ENCODE measurements around the gene CYB561D2. TPM values are rescaled to one million over a fixed set of nuclear protein-coding genes. Genes with fewer than 3 reads are reported as not detected.

The CYB561D2 gene
- total RNA-seq, 1 experiment from 2014 or later, result 27.5 TPM

DNA sequence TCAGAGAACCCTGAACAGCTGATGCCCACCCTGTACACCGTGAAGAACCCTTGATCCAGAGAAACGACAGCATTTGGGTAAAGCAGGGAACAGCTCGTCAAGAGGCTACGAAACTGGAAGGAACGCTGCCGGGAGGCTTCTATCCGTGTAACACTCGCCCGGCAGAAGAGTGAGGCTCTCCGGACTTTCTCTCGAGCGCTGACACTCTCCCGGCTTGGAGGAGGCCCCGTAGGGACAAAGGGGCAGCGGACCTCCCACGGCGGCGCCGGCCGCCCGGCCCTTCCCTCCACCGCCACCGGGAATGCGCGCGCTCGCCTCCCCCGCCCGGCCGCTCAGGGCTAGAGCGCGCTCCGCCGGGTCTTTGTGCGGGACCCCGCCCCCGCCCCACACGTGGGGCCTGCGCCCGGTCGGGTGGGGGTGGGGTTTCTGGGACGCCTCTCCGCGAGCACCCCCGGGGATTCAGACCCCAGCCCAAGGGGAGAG lies 29.8 kb upstream of the CYB561D2 start:
- ChIA-PET CTCF (interaction anchor here (0.6 kb wide), 4 partner anchors 27 to 1617 kb away, joined by 3 to 9 read pairs (median 3); no protein-coding TSS in a partner anchor), POLR2A (no interaction called here)
- H3K36me3 ChIP-seq (ENCODE audit: control insufficient read depth, insufficient read depth, low read length), result no peaks in the 10 kb centered on the region; the same call in 1 of the 2 replicates
- no peaks in the 10 kb centered on the region for H3K27me3 ChIP-seq (ENCODE audit: control insufficient read depth, insufficient read depth, low read length)
- intact Hi-C loops (cut with micrococcal nuclease; ENCODE audit: unreplicated experiment), result no loop called here
- DNase-seq (ENCODE audit: low read depth, low spot score) (no peak), ATAC-seq (peak; percentile 66)
- peak overlapping the region; percentile 82 to 93 for H3K4me3 ChIP-seq (ENCODE audit: low read depth in 2 of 2, low read length in 2 of 2)
- peak overlapping the region; percentile 92 for H3K27ac ChIP-seq (ENCODE audit: low read length)
- peaks cover 23% of the 10 kb centered on the region for H3K4me1 ChIP-seq (ENCODE audit: control insufficient read depth, insufficient read depth, low read length)
- no TSS peak for BruUV-seq (replicated peaks)
- in situ Hi-C loops (cut with HindIII; ENCODE audit: low pct_unique_long_range_greater_than_20kb, low sequenced_read_pairs), result no loop called here
- TF ChIP-seq SIN3A (IDR thresholded peaks at IDR 0.05; ENCODE audit: borderline replicate concordance, insufficient read depth, low read depth, low read length) (no peak), REST (IDR thresholded peaks at IDR 0.05; ENCODE audit: insufficient read depth in 1 of 2, low read depth in 2 of 2, low read length in 1 of 2) (no peak), POLR2AphosphoS5 (IDR thresholded peaks at IDR 0.05; ENCODE audit: low read depth, low read length) (no peak), TCF7L2 (IDR thresholded peaks at IDR 0.05; ENCODE audit: low read depth, low read length) (no peak)
- TF ChIP-seq, protein P1, sequence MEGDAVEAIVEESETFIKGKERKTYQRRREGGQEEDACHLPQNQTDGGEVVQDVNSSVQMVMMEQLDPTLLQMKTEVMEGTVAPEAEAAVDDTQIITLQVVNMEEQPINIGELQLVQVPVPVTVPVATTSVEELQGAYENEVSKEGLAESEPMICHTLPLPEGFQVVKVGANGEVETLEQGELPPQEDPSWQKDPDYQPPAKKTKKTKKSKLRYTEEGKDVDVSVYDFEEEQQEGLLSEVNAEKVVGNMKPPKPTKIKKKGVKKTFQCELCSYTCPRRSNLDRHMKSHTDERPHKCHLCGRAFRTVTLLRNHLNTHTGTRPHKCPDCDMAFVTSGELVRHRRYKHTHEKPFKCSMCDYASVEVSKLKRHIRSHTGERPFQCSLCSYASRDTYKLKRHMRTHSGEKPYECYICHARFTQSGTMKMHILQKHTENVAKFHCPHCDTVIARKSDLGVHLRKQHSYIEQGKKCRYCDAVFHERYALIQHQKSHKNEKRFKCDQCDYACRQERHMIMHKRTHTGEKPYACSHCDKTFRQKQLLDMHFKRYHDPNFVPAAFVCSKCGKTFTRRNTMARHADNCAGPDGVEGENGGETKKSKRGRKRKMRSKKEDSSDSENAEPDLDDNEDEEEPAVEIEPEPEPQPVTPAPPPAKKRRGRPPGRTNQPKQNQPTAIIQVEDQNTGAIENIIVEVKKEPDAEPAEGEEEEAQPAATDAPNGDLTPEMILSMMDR (IDR thresholded peaks at IDR 0.05), result no peak
- no peaks in the 10 kb centered on the region for H3K9me3 ChIP-seq (ENCODE audit: control insufficient read depth, insufficient read depth, low read depth, low read length)

GRCh38 chr3:50321336-50322114 lies 29.1 kb upstream of the CYB561D2 start:
- H3K27me3 ChIP-seq (ENCODE audit: control insufficient read depth, insufficient read depth, low read length), result no peaks in the 10 kb centered on the region
- intact Hi-C loops (cut with micrococcal nuclease; ENCODE audit: unreplicated experiment), result no loop called here
- ChIA-PET POLR2A (no interaction called here), CTCF (interaction anchor here (0.6 kb wide), 4 partner anchors 28 to 1617 kb away, joined by 3 to 9 read pairs (median 3); no protein-coding TSS in a partner anchor)
- peak overlapping the region; percentile 82 to 93 for H3K4me3 ChIP-seq (ENCODE audit: low read depth in 2 of 2, low read length in 2 of 2)
- TF ChIP-seq POLR2AphosphoS5 (IDR thresholded peaks at IDR 0.05; ENCODE audit: low read depth, low read length) (peak; percentile 65; the same call in 1 of the 2 replicates), TCF7L2 (IDR thresholded peaks at IDR 0.05; ENCODE audit: low read depth, low read length) (no peak), REST (IDR thresholded peaks at IDR 0.05; ENCODE audit: insufficient read depth in 1 of 2, low read depth in 2 of 2, low read length in 1 of 2) (no peak), SIN3A (IDR thresholded peaks at IDR 0.05; ENCODE audit: borderline replicate concordance, insufficient read depth, low read depth, low read length) (no peak)
- TF ChIP-seq, protein P1 (IDR thresholded peaks at IDR 0.05), result peak; percentile 78
- H3K27ac ChIP-seq (ENCODE audit: low read length), result peak overlapping the region; percentile 92
- no TSS peak for BruUV-seq (replicated peaks)
- DNase-seq (ENCODE audit: low read depth, low spot score), result no peak
- peak; percentile 91 for ATAC-seq
- peaks cover 23% of the 10 kb centered on the region for H3K4me1 ChIP-seq (ENCODE audit: control insufficient read depth, insufficient read depth, low read length)
- H3K9me3 ChIP-seq (ENCODE audit: control insufficient read depth, insufficient read depth, low read depth, low read length), result no peaks in the 10 kb centered on the region
- in situ Hi-C loops (cut with HindIII; ENCODE audit: low pct_unique_long_range_greater_than_20kb, low sequenced_read_pairs), result no loop called here
- H3K36me3 ChIP-seq (ENCODE audit: control insufficient read depth, insufficient read depth, low read length), result no peaks in the 10 kb centered on the region; the same call in 1 of the 2 replicates
